GM18951 (cell line): Measurements from ENCODE around the gene PRC1.
"Not testable (repeated sequence)": the region's sequence is repeated elsewhere in the genome, so short reads cannot be mapped to it uniquely, and the experiment has no call there.

ENCODE experiments used
- POLR2A ChIP-seq: IDR thresholded peaks from 4 replicates; pipeline ENCODE4 v1.6.1; 2011; ENCODE audit warnings: mild to moderate bottlenecking; ENCODE audit not compliant: insufficient read length, insufficient read depth; ENCODE audit errors: extremely low read depth
- in situ Hi-C: fragments of 300-500 bp; cut with MboI; formaldehyde crosslinking; loops from one replicate; pipeline ENCODE4 v1.12.0; 2022; ENCODE audit warnings: low sequenced_read_pairs, mixed read lengths, inconsistent platforms; ENCODE audit not compliant: unreplicated experiment

The PRC1 gene

DNA sequence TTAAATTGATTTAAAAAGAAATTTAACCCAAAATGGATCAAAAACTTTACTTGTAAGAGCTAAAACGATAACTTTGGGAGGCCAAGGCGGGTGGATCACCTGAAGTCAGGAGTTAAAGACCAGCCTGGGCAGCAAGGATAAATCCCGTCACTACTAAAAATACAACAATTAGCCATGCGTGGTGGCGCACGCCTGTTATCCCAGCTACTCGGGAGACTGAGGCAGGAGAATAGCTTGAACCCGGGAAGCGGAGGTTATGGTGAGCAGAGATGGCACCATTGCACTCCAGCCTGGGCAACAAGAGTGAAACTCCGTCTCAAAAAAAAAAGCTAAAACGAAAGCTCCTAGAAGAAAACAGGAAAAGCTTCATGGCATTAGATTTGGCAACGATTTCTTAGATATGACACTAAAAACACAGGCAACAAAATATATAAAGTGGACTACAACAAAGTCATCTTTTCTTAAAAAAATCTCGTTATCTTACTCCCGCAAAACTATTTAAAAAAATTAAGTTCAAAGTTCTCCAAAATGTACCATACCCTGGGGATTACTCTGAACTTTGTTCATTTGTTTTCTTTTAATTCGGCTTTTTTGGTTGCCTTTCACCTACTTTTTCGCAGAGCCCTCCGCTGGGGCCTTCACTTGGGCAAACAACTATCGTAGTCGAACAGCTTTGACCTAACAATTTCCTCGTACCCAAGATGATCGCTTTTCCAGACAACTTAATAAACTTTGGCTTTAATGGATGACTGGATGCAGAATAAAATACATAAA lies 64.9 kb downstream of the PRC1 start:
- in situ Hi-C loops: no loop called here

GRCh38 chr15:90928106-90928505 lies 66.2 kb downstream of the PRC1 start:
- in situ Hi-C loops: not testable (repeated sequence)

More for the DNA sequence above, 64.9 kb downstream of the PRC1 start:
- no peak for TF ChIP-seq POLR2A

- in situ Hi-C loops: not testable (repeated sequence)
Observed at GRCh38 chr15:90926766-90927165, 67.6 kb downstream of the PRC1 start.

DNA sequence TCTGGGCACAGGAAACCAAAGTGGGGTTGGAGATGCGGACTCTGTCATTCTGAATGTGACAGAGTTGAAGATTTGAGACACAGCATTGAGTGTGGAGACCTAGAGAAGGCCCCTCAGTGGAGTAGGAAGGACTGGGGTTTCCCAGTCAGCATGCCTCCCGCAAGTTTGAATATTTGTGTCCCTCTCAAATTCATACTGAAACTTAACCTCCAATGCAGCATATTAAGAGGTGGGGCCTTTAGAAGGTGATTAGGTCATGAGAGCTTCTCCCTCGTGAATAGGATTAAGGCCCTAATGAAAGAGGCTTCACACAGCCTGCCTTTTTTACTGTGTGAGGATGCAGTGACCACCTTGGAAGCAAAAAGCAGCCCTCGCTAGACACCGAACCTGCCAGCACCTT lies 70.0 kb downstream of the PRC1 start:
- TF ChIP-seq POLR2A: no peak
- in situ Hi-C loops: no loop called here

- in situ Hi-C loops: not testable (repeated sequence)
Observed at GRCh38 chr15:90922712-90923322, 71.5 kb downstream of the PRC1 start.

- no peak for TF ChIP-seq POLR2A
- in situ Hi-C loops: no loop called here
Observed at GRCh38 chr15:90921887-90922286, 72.4 kb downstream of the PRC1 start.

- in situ Hi-C loops: no loop called here
- TF ChIP-seq POLR2A: no peak
Observed at GRCh38 chr15:90918835-90919234, 75.5 kb downstream of the PRC1 start.

DNA sequence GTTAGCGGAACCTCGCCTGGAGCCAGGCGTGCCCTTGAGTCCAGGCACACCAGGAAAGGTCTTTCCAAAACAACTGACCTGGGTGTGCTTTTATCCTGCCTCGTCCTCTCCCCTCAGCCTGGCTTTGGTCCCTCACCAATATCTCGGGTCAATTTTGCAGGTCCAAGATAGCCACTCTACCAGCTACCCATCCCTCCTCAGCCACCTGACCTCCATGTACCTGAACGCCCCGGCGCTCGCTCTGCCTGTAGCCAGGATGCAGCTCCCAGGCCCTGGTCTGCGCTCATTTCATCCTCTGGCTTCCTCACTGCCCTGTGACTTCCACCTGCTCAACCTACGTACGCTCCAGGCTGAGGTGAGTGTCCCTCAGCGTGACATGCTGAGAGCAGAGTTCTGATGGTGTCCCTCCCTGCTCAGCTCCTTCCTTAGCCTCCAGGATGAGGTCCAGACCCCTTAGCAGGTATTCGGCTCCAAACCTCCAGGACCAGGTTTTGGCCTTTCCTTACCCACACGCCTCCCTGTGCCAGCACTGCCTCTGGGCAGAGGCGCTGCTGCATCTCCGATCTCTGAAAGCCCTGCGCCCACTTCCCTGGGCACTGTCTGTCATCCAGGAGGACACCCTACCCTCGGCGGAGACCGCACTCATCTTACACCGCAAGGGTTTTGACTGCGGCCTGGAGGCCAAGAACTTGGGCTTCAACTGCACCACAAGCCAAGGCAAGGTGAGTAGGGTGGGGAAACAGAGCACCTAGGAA lies 76.1 kb downstream of the PRC1 start:
- no peak for TF ChIP-seq POLR2A
- in situ Hi-C loops: no loop called here

- no peak for TF ChIP-seq POLR2A
- in situ Hi-C loops: no loop called here
Observed at GRCh38 chr15:90917569-90917968, 76.8 kb downstream of the PRC1 start.

DNA sequence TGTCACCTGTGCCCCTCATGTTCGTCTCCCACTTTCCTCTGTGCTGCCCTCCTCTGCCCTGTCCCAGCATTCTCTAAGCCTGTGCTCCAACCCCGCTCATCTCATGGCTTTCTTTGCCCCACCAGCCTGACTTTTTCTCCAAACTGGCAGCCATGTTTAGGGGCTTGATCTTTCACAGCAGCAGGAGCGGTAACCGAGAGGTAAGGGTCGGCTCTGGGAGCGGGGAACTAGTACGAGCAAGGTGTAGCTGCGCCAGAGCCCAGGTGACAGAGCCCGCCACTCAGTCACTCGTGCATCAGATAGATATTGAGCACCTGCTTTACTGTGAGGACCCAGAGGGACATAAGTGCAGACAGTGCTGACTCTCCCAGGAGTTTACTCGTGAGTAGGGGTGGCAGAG lies 77.9 kb downstream of the PRC1 start:
- TF ChIP-seq POLR2A: no peak
- in situ Hi-C loops: no loop called here
